CD4-positive, alpha-beta T cell treated with Interleukin-21 for 1 hour (primary cell): ENCODE data around the gene PGLYRP1.

Experiments
- DNase-seq: peaks from one replicate; pipeline ENCODE4 v3.0.0-alpha.2; 2020

PGLYRP1 gene, protein sequence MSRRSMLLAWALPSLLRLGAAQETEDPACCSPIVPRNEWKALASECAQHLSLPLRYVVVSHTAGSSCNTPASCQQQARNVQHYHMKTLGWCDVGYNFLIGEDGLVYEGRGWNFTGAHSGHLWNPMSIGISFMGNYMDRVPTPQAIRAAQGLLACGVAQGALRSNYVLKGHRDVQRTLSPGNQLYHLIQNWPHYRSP

DNA sequence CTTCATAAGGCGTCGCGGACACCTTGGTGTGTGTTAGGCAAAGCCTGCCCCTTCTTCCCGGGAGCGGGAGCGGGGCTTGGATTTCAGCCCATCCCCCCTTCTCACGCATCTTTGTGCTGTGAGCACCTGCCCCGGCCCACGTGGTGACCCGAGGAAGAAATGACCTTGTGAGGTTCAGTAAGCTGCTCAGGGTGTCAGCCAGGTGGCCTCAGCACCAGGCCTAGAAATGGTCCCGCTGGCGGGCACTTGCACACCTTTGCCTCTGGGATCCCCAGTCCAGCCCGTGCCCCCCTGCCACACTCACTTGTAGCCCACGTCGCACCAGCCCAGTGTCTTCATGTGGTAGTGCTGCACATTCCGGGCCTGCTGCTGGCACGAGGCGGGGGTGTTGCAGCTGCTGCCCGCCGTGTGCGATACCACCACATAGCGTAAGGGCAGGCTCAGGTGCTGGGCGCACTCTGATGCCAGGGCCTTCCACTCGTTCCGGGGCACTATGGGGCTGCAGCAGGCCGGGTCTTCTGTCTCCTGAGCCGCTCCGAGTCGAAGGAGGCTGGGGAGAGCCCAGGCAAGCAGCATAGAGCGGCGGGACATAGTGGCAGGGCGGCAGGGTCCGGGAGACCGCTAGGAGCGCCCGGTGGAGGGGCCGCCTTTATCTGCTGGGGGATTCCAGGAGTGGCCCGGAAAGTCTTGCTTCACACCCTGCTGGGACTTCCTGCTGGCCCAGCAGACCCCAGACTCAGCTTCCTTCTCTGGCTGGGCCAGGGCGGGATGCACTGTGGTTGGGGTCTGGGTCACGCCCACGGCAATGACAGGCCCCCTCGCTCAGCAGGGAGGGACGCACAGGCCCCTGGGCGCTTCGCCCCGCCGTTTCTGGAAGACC is at the start of gene PGLYRP1:
TSS of gene PGLYRP1 (minus strand) at position 623 of the 880 bp plus-strand sequence. CDS start at position 591, 32 bp downstream.
- DNase-seq = no peak

- no peak for DNase-seq
Measured at GRCh38 chr19:46069806-46070341, 47.0 kb upstream of the PGLYRP1 start.

- DNase-seq = no peak
Measured at GRCh38 chr19:46068345-46069258, 45.7 kb upstream of the PGLYRP1 start.

DNA sequence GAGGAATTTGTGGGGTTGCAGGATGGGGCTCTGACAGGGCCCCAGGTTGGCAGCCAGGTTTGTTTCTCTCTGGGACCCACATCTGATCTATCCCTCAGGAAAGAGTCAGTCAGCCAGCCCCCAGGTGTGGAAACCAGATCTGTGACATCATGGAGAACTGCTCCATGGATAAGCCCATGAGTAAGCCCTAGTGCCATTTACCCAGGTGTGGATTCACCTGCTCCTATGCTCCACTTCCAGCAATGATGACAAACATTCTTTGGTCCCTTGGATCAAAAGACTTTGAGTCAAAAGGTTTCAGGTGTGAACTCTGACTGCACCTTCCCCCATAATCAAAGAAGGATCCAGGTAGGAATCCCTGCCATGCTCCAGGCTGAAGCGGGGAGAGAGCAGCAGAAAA is 44.8 kb upstream of the PGLYRP1 start:
- no peak for DNase-seq

- DNase-seq = no peak
Measured at GRCh38 chr19:46066471-46066870, 43.6 kb upstream of the PGLYRP1 start.

- DNase-seq = no peak
Measured at GRCh38 chr19:46065486-46066071, 42.7 kb upstream of the PGLYRP1 start.

- DNase-seq = no peak
Measured at GRCh38 chr19:46063201-46063600, 40.3 kb upstream of the PGLYRP1 start.

GRCh38 chr19:46060012-46060411 is 37.2 kb upstream of the PGLYRP1 start:
- DNase-seq = no peak

DNA sequence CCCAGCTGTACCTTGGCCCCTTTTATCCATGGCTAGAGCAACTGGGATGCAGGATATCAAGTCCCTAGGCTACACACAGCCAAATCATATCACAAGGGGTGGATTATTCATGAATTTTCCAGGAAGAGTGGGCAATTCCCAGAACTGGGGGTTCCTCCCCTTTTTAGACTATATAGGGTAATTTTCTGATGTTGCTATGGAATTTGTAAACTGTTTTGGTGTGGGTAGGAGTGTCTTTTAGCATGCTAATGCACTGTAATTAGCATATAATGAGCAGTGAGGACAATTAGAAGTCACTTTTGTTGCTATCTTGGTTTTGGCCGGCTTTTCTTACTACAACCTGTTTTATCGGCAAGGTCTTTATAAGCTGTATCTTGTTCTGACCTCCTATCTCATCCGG is 35.9 kb upstream of the PGLYRP1 start:
- no peak for DNase-seq

GRCh38 chr19:46056536-46056935 is 33.7 kb upstream of the PGLYRP1 start:
- DNase-seq = no peak

GRCh38 chr19:46052896-46053295 is 30.0 kb upstream of the PGLYRP1 start:
- no peak for DNase-seq

- DNase-seq = no peak
Measured at GRCh38 chr19:46049597-46049996, 26.7 kb upstream of the PGLYRP1 start.

DNA sequence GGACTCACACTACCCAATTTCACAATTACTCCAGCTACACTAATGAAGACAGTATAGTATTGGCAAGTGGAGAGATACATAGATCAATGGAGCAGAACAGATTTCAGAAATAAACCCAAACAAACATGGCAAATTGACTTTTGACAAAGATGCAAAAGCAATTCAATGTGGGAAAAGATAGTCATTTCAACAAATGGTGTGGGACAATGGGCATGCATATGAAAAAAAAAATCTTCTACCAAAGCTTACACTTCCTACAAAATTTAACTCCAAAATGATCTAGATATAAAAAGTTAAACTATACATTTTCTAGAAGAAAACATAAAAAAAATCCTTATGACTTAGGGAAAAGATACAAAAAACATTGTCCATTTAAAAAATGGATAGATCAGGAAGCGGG is 20.7 kb upstream of the PGLYRP1 start:
- no peak for DNase-seq

- DNase-seq = no peak
Measured at GRCh38 chr19:46042252-46042883, 19.5 kb upstream of the PGLYRP1 start.

DNA sequence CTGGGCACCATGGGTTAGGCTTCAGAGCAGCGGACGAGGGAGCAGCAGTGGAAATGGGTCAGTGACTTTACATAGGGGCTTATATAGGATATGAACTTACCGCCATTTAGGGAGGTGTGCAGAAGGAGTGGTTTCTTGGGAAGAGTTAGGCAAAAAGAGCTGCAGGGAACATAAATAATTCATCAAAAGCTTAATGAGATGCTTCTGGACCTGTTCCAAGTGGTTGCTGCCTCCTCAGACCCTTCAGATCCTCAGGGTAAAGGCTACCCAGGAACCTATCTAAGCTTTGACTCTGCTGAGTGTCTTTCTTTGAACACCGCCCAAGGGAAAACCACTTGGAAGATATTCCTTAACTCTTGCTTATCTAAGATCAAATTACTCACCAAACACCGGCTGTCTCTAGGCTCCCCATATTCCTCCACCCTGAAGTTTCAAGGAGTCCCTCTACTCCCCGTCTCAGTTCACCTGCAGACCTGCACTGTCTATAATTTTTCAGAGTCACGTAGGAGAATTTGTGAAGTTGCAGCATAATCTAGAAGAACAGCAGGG is 18.2 kb upstream of the PGLYRP1 start, which contains the start of gene IGFL4:
TSS of gene IGFL4 (minus strand) at position 51 of the 549 bp plus-strand sequence. CDS start at position 11, 40 bp downstream.
- no peak for DNase-seq

GRCh38 chr19:46040125-46040524 is 17.3 kb upstream of the PGLYRP1 start:
- no peak for DNase-seq

- DNase-seq = no peak
Measured at GRCh38 chr19:46036744-46037128, 13.9 kb upstream of the PGLYRP1 start.

DNA sequence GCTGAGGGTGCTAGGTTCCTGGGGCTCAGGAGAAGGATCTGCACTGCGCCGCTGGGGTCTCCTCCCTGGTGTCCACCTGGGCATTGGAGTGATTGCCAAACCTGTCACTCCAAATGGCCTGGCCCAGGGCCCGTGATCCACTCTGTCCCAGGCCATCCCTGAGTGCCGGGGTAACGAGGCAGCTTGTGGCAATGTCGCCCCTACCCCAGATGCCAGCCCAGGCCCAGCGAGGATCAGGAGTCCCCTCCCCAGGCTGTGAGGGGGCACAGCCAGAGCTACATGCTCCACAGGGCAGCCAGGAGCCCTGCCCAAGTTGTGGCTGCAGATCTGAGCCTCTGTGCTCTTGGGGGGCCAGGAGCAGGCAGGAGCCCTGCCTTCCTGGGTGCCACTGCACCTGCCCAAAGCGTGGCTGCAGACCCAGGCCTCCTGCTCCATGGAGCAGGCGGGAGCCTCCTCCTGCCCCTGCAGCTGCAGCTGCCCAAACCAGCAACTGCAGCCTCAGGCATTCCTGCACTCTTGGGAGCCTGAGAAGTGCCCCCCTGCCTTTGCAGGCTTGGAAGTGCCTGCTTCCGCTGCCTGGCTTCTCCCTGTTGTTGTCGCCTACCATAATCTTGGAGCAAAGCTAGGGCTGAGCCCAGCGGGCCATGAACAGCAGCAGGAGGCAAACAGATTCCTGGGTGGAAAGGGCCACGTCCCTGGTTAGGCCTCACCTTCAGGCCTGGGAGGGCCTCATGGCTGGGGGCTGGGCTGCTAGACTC is 13.3 kb upstream of the PGLYRP1 start:
- no peak for DNase-seq

GRCh38 chr19:46035546-46035945 is 12.7 kb upstream of the PGLYRP1 start:
- no peak for DNase-seq

- no peak for DNase-seq
Measured at GRCh38 chr19:46033401-46033800, 10.5 kb upstream of the PGLYRP1 start.

DNA sequence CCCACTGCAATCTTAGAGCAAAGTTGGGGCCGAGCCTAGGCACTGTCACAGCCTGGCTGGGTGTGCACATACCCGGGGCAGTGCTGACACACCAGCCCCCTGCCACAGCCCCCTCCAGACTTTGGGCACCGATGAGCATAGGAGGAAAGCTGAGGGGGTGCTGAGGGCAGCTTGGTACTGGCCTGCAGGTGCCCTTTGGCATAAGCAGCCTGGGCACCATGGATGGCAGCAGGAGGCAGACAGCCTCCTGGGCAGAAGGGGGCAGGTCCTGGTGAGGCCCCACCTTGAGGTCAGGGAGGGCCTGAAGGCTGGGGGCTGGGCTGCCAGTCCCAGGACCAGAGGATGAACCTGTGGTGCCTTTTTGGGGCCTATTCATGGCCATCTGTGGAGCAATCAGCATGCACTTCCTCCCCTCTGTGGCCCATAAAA is 9.8 kb upstream of the PGLYRP1 start:
- DNase-seq = no peak
